C4-2B (cell line): ENCODE results near the gene RABL3.

Source experiments
- H3K27ac ChIP-seq: fragments of 450-650 bp; 2 replicates; pipeline ENCODE4 v1.5.1; 2017
- ZFX ChIP-seq: fragments of 450-650 bp; IDR thresholded peaks from 2 replicates; pipeline ENCODE4 v1.6.1; 2017
- TF ChIP-seq, protein P1 (sequence below): fragments of 450-650 bp; conservative IDR thresholded peaks from 2 replicates; pipeline ENCODE4 v1.5.1; 2017; ENCODE audit warnings: mild to moderate bottlenecking

RABL3 gene

DNA sequence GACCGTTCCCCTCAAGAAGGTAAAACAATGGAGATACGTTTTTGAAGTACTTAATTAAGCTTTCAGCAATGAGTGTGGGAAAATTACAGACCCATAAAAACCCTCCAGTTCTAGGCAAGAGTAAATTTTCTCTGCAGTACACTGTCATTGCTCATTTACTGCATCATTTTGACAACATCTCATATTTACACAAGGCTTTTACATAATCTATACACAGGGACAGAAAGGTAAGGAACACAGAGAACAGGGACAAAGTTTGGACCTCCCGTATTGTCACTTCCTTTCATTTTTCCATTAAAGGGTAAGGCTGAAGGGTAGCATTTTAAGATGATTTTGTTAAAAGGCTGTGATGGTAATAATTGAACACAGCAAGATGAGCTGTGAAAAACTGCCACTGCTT, 52.9 kb downstream of the RABL3 start:
- TF ChIP-seq, protein P1, sequence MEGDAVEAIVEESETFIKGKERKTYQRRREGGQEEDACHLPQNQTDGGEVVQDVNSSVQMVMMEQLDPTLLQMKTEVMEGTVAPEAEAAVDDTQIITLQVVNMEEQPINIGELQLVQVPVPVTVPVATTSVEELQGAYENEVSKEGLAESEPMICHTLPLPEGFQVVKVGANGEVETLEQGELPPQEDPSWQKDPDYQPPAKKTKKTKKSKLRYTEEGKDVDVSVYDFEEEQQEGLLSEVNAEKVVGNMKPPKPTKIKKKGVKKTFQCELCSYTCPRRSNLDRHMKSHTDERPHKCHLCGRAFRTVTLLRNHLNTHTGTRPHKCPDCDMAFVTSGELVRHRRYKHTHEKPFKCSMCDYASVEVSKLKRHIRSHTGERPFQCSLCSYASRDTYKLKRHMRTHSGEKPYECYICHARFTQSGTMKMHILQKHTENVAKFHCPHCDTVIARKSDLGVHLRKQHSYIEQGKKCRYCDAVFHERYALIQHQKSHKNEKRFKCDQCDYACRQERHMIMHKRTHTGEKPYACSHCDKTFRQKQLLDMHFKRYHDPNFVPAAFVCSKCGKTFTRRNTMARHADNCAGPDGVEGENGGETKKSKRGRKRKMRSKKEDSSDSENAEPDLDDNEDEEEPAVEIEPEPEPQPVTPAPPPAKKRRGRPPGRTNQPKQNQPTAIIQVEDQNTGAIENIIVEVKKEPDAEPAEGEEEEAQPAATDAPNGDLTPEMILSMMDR = no peak
- TF ChIP-seq ZFX = no peak
- no peak overlapping the region for H3K27ac ChIP-seq

DNA sequence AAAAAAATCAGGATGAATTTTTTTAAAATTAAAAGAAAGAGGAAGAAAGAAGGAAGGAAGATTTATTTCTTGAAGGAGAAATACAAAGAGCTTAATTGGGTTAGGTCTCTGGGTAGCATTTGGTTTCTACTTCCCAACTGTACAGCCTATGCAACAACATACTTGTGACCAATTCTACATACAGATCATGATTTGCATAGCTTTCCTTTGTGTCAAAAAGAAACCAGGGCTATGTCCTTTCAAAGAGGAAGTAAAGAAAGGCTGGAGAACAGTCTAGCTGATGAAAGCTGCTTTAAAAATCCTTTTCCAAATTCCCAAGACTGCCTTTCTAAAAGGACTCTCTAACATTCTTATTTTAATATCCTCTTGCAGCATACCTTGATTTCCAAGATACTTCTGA, 54.2 kb downstream of the RABL3 start:
- H3K27ac ChIP-seq = peak overlapping the region; percentile 41; the same call in 1 of the 2 replicates
- TF ChIP-seq, protein P1 = no peak
- no peak for TF ChIP-seq ZFX

DNA sequence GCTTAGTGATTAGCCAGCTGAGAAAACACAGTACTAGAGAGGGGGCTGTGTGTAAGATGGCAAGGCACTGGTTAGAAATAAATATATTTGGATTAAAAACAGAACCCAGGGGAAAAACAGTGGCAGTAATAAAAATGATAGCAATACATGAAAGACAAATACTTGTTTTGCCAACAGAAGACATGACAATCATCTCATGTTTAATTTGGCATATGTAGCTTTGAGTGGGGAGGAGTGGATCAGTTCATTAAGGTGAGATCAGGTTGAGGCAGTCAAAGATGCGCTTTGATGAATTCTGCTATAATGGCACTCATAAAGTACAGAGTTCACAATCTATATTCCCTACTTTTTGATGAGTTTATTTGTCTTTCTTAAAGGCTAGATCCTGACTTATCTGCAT, 56.9 kb downstream of the RABL3 start:
- peak overlapping the region; percentile 98; the same call in 1 of the 2 replicates for H3K27ac ChIP-seq
- TF ChIP-seq, protein P1 = no peak
- TF ChIP-seq ZFX = no peak

DNA sequence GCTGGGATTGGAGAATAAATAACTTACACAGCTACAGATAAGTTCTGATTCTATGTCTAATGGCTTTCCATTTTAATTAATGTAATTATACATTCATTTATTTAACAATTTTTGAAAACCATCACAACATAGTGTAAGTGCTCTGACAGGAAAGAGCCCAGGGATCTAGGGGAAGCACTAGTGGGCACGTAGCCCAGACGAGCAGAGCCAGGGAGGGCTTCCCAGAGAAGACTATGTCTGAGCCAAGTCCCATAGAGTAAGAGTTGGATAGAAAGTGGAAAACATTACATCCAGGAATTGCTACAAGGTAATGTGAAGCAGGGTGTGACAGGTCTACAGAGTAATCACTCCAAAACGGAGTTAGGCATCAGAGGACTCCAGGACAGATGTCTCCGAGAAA, 57.4 kb downstream of the RABL3 start:
- peak overlapping the region; percentile 98 for H3K27ac ChIP-seq
- no peak for TF ChIP-seq ZFX
- TF ChIP-seq, protein P1 = no peak

DNA sequence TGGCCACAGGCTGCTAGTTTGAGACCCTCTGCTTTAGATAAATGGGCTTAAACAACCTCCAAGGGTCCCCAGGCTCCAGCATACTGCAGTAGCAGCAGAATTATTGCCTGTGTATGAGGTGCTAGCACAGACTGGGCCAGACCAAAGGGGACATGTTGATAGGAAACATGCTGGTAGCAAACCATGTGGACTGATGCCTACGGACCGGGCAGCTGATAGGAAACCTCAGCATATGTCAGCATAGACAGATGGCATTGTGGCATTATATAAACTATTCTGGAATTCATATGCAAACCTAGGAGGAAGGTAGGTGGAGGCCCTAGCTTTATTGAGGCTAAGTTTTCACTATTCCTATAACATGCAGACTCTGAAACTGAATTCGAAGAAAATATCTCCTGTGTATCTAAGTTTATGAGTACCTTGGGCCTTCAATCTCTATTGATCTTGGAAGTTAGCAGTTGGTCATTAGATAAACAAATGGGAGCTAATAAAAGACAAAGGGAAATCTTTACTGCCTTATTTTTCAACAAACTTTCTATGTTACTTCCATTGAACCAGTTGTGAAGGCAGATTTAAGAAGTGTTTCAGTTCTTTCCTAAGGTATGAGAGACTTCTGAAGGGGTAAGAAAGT, 58.5 kb downstream of the RABL3 start:
- peak overlapping the region; percentile 98 for H3K27ac ChIP-seq
- TF ChIP-seq, protein P1 = no peak
- TF ChIP-seq ZFX = no peak; the same call in 1 of the 2 replicates

DNA sequence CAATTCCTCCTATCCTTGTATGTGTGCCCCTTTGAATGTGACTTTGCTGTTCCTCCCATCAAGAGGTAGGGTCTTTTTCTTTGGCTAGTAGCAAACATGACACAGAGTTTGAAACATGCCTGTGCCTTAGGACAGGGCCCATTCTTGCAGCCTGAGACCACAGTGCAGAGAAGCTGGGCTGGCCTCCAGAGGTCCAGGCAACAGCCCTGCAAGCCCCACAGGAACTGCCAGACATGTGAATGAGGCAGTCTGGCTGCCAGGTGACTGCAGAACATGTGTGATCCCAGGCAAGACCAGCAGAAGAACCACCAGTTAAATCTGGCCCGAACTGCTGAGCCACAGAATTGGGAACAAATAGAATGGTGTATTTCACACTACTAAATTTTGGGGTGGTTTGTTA, 59.1 kb downstream of the RABL3 start:
- TF ChIP-seq, protein P1 = no peak
- no peak for TF ChIP-seq ZFX
- H3K27ac ChIP-seq = peak overlapping the region; percentile 98

DNA sequence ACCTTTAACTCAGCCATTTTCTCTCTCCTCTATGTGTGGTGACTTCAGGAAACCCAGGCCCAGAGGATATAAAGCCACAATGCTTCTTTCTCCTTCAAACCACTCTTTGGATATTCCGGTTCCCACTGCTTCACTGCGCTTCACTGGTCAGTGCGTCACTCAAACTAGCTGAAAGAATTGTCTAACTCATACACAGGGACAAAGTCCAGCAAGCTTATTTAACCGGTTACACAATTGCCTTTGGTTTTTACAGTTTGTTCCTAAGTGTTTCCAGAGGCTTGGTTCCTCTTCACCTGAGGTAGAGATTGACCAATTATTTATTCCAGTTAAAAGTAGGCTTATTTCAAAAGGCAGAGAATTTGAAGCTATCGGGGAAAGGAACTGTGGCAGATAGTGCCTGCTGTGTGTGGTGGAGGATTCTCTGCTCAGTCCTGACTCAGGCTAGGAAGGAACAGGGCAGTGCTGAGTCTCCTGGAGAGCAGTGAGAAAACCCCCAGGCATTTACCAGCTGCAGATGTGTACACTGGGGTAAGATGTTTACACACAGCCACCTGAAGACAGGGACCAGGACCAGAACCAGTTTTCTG, 60.1 kb downstream of the RABL3 start, which contains the start of gene HGD:
Gene HGD (minus strand): TSS at position 145 of the 587 bp plus-strand sequence. CDS start 128 bp downstream, at position 17.
- TF ChIP-seq ZFX = no peak
- TF ChIP-seq, protein P1 = no peak
- H3K27ac ChIP-seq = peak within 1 kb of the TSS; percentile 98
